GM21737 (cell line): ENCODE results near the gene TTC39B.

ENCODE experiments used
- ATAC-seq: cut with Tn5 transposase; IDR thresholded peaks from one replicate; pipeline ENCODE4 v1.9.1; 2021; ENCODE audit warnings: mild to moderate bottlenecking, moderate library complexity; ENCODE audit not compliant: unreplicated experiment

The TTC39B gene

GRCh38 chr9:15137658-15138356, 169.2 kb downstream of the TTC39B start:
- no peak for ATAC-seq

DNA sequence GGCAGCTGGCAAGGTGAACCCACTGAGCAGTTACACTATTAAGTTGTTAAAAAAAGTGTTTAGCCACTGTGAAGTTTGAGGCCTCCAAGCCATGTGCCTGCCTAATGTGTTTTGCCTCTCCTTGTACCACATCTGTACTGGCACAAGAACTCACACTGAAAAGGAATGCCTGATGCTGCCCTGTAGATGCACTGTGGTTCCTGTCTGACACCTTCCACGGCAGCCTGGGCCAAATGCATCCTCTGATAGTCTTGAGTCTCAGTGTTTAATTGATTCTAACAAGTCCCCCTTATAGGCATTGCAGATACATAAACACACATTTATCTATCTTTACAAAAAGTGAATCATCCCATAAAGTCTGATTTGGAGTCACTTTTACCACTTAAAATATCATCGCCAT, 169.9 kb downstream of the TTC39B start:
- no peak for ATAC-seq

DNA sequence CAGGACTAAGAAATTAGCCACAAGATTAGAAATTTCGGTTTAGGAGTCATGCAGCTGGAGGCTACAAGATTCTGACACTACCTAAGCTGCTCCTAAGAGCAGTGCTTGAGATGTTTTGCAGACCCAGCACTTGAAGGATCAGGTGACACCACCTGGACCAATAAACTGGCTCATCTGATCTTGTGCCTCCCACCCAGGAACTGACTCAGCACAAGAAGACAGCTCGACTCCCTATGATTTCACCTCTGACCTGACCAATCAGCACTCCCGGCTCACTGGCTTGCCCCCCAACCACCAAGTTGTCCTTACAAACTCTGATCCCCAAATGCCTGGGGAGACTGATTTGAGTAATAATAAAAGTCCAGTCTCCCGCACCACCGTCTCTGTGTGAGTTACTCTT, 170.4 kb downstream of the TTC39B start:
- no peak for ATAC-seq

- peak; percentile 73 for ATAC-seq
Observed at GRCh38 chr9:15135164-15135792, 171.7 kb downstream of the TTC39B start.

DNA sequence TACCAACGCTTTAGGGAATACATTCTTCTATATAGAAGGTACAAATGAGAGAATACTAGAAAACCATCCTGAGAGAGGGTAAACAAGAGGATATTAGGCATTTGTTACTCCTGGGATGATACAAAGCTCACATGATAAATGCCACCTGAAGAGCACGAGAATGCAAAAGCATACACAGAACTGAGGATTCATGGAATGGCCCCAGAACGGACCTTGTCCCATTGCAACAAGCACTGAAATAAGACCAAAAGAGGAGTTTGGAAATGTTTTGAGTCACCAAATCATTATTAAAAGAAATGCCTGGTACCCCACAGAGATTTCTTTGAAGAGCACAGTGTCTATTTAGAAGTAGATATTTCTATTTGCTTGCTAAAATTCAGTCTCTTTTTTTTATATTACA, 173.5 kb downstream of the TTC39B start:
- ATAC-seq = no peak

DNA sequence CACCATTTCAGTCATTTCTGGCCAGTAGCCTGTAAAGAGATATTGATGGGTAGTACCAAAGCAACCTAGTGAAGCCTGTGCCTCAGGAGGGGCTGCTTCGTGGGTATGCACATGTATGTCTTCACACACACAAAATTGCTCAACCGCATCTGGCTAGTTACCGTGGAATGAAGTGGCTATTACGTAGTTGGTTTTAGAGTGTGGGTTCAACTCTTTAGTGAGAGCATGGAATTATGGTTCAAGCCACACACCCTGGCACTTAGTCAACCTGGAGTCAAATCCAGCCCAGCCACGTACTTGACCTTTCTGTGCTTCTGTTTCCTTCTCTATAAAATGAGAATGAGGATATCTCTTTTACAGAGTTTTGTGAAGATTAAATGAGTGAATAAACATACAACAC, 174.9 kb downstream of the TTC39B start:
- ATAC-seq = no peak

DNA sequence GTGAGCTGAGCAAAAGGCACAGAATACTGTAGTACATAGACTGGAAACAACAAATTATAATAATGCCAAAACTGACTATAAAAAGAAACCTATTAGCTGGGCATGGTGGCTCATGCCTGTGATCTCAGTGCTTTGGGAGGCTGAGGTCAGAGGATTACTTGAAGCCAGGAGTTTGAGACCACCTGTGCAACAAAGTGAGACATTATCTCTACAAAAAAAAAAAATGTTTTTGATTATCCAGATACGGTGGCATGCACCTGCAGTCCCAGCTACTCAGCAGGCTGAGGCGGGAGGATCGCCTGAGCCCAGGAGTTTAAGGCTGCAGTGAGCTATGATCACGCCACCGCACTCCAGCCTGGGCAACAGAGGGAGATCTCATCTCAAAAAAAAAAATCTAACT, 175.9 kb downstream of the TTC39B start:
- ATAC-seq = no peak

- no peak for ATAC-seq
Observed at GRCh38 chr9:15127831-15128230, 179.2 kb downstream of the TTC39B start.

GRCh38 chr9:15121630-15122029, 185.4 kb downstream of the TTC39B start:
- ATAC-seq = no peak

GRCh38 chr9:15116130-15116580, 190.9 kb downstream of the TTC39B start:
- ATAC-seq = no peak

GRCh38 chr9:15115702-15116101, 191.3 kb downstream of the TTC39B start:
- ATAC-seq = no peak

- no peak for ATAC-seq
Observed at GRCh38 chr9:15115041-15115440, 192.0 kb downstream of the TTC39B start.
